Endothelial cell of umbilical vein (primary cell): ENCODE data around the gene PRAC2. TPM values are rescaled to one million over a fixed set of nuclear protein-coding genes. Genes with fewer than 3 reads are reported as not detected.

Experiments
- BruUV-seq: library from RNA; stranded (reverse); fragments of 400-500 nt; replicated peaks from 2 replicates; lab custom pipeline; 2021; lab: Mats Ljungman, UMichigan
- CTCF ChIA-PET: fragments of 300-600, 350-600 bp; sonication (Branson Sonifier 250); formaldehyde crosslinking; loops from one replicate; lab custom pipeline; 2021; ENCODE audit warnings: antibody characterized with exemption, inconsistent platforms; lab: Charles Lee
- POLR2A ChIA-PET: fragments of 300-600, 350-600 bp; sonication (Branson Sonifier 250); formaldehyde crosslinking; loops from one replicate; lab custom pipeline; 2021; ENCODE audit warnings: antibody characterized with exemption, inconsistent platforms; lab: Charles Lee
- DNase-seq: peaks from one replicate; pipeline ENCODE4 v3.0.0-alpha.2; 2011; ENCODE audit warnings: low read depth, low spot score
- FAIRE-seq: peaks from 2 replicates; lab custom pipeline; 2011; peaks lifted over from hg19 to GRCh38; lab: Jason Lieb, UNC
- H2AFZ ChIP-seq: 2 replicates; pipeline ENCODE4 v1.6.0; 2012; ENCODE audit warnings: low read depth, low read length, control low read depth, inconsistent platforms
- H3K27ac ChIP-seq: 2 replicates; pipeline ENCODE4 v1.5.1; 2011; ENCODE audit warnings: low read depth, mild to moderate bottlenecking, control low read depth, low read length, moderate library complexity; ENCODE audit not compliant: insufficient read depth
- H3K27me3 ChIP-seq, 2 experiments: 2 replicates each; pipeline versions ENCODE4 v1.6.0 to v1.6.1; 2011; ENCODE audit warnings: low read length in 2 of 2, mixed read lengths in 1 of 2; ENCODE audit not compliant: control insufficient read depth in 2 of 2, insufficient read depth in 2 of 2
- H3K36me3 ChIP-seq, 2 experiments: 2 replicates in 1 of 2; 3 replicates in 1 of 2; pipeline ENCODE4 v1.5.1; 2011; ENCODE audit warnings: low read length in 2 of 2, mild to moderate bottlenecking in 1 of 2, moderate library complexity in 1 of 2; ENCODE audit not compliant: control insufficient read depth in 2 of 2, insufficient read depth in 2 of 2; ENCODE audit errors: extremely low read depth in 1 of 2
- H3K4me1 ChIP-seq: 3 replicates; pipeline ENCODE4 v1.5.1; 2011; ENCODE audit warnings: mild to moderate bottlenecking, low read length; ENCODE audit not compliant: control insufficient read depth, insufficient read depth; ENCODE audit errors: extremely low read depth
- H3K4me2 ChIP-seq: 2 replicates; pipeline ENCODE4 v1.6.1; 2011; ENCODE audit warnings: low read length, control low read depth, mixed read lengths; ENCODE audit not compliant: insufficient read depth
- H3K4me3 ChIP-seq, 3 experiments: fragments of 200-600 bp in 1 of 3; sonication (generic), shearing (Covaris generic) in 1 of 3; replicated peaks in 1 of 3; 2 replicates each; pipeline ENCODE4 v1.5.1; 2011 to 2016; ENCODE audit warnings: control low read depth in 3 of 3, low read length in 3 of 3, mild to moderate bottlenecking in 2 of 3, inconsistent platforms in 1 of 3, low read depth in 1 of 3, moderate library complexity in 1 of 3; ENCODE audit not compliant: insufficient read depth in 1 of 3
- H3K79me2 ChIP-seq: 2 replicates; pipeline ENCODE4 v1.6.0; 2012; ENCODE audit warnings: low read length, inconsistent platforms; ENCODE audit not compliant: control insufficient read depth, insufficient read depth
- H3K9ac ChIP-seq: replicated peaks from 2 replicates; pipeline ENCODE3; 2011; ENCODE audit warnings: low read length, control low read depth; ENCODE audit not compliant: insufficient read depth; ENCODE audit errors: extremely low read depth
- H3K9me1 ChIP-seq: replicated peaks from 3 replicates; pipeline ENCODE4 v1.6.0; 2011; ENCODE audit warnings: mild to moderate bottlenecking, low read length; ENCODE audit not compliant: control insufficient read depth, insufficient read depth; ENCODE audit errors: extremely low read depth
- H3K9me3 ChIP-seq: replicated peaks from 2 replicates; pipeline ENCODE4 v1.5.1; 2012; ENCODE audit warnings: low read length, inconsistent platforms; ENCODE audit not compliant: control insufficient read depth, insufficient read depth
- H4K20me1 ChIP-seq: replicated peaks from 2 replicates; pipeline ENCODE3; 2011; ENCODE audit warnings: mild to moderate bottlenecking, low read length; ENCODE audit not compliant: control insufficient read depth, insufficient read depth; ENCODE audit errors: extremely low read depth
- EZH2 ChIP-seq: IDR thresholded peaks from 2 replicates; pipeline ENCODE4 v1.6.1; 2012; ENCODE audit warnings: borderline replicate concordance, low read depth, mild to moderate bottlenecking, moderate library complexity, low read length, inconsistent platforms; ENCODE audit not compliant: severe bottlenecking
- FOS ChIP-seq: IDR thresholded peaks from 2 replicates; pipeline ENCODE4 v1.6.1; 2011; ENCODE audit warnings: mild to moderate bottlenecking, low read length, moderate library complexity, borderline replicate concordance; ENCODE audit not compliant: insufficient read depth
- GATA2 ChIP-seq: IDR thresholded peaks from 2 replicates; pipeline ENCODE4 v1.7.0; 2011; ENCODE audit warnings: low read depth, mild to moderate bottlenecking, moderate library complexity, mixed read lengths, low read length; ENCODE audit not compliant: insufficient read length, insufficient read depth
- JUN ChIP-seq: IDR thresholded peaks from 2 replicates; pipeline ENCODE4 v1.6.1; 2011; ENCODE audit warnings: borderline replicate concordance, low read depth; ENCODE audit not compliant: insufficient read length, insufficient read depth
- MYC ChIP-seq: IDR thresholded peaks from one replicate; pipeline ENCODE4 v1.6.1; 2011; ENCODE audit warnings: mild to moderate bottlenecking, low read depth, low read length
- POLR2A ChIP-seq: IDR thresholded peaks from 2 replicates; pipeline ENCODE4 v1.6.1; 2012; ENCODE audit warnings: low read depth, mild to moderate bottlenecking, control low read depth, low read length
- POLR2AphosphoS5 ChIP-seq: IDR thresholded peaks from 2 replicates; pipeline ENCODE4 v1.6.1; 2012; ENCODE audit warnings: low read depth, mild to moderate bottlenecking, control low read depth, low read length, moderate library complexity; ENCODE audit not compliant: insufficient read depth
- dilution Hi-C: fragments of 300-500 bp; cut with MboI; formaldehyde crosslinking; loops from one replicate; pipeline ENCODE4 v1.15.0; 2019; ENCODE audit warnings: low sequenced_read_pairs; ENCODE audit not compliant: extremely low pct_ligation_motif_present
- intact Hi-C: fragments of 100-400 bp; cut with micrococcal nuclease; formaldehyde crosslinking; loops from one replicate; pipeline ENCODE4 v1.10.0; 2022
- polyA plus RNA-seq, 4 experiments: library from polyadenylated mRNA; depleted of rRNA in 3 of 4; stranded (reverse) in 3 of 4; unstranded in 1 of 4; fragments of >200 nt; gene quantifications; 2 replicates each; pipeline versions ENCODE4 v1.2.1 to v1.2.3, GENCODE V29; 2011 to 2012; ENCODE audit warnings: missing spikeins in 1 of 4
- total RNA-seq: library from RNA; stranded (reverse); gene quantifications from 2 replicates; pipeline ENCODE4 v1.2.3, GENCODE V29; 2021
- TF ChIP-seq, protein P1 (sequence below), 2 donors: IDR thresholded peaks; 1 replicate in 1 of 2; 2 replicates in 1 of 2; pipeline ENCODE4 v1.5.1; 2011; ENCODE audit warnings: low read length in 2 of 2, mild to moderate bottlenecking in 2 of 2, moderate library complexity in 2 of 2, control low read depth in 1 of 2, inconsistent platforms in 1 of 2, low read depth in 1 of 2; ENCODE audit not compliant: insufficient read depth in 1 of 2; ENCODE audit errors: extremely low read depth in 1 of 2
- TF ChIP-seq, protein P2 (sequence below): IDR thresholded peaks from 2 replicates; pipeline ENCODE4 v1.6.1; 2011; ENCODE audit not compliant: insufficient read depth, insufficient read length

Gene PRAC2
- total and polyA plus RNA-seq, 2 donors (not counting 3 experiments of a cell fraction or from before 2014, with no cell fraction given) = not detected

DNA sequence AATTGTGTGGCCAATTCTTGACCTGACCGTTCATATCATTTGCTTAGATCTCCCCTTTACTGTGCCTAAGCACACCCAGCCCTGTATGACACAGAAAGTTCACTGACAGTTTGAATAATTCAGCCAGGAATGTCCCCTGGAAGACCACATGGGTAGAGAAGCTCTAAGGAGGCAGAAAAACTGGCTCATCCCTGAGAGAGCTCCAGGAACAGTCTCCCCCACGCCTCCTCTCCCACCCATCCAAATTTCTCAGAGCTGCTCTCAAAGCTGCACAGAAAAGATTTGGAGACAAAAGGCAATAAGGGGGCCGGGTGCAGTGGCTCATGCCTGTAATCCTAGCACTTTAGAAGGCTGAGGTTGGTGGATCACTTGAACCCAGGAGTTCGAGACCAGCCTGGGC is 11.9 kb upstream of the PRAC2 start:
- no peaks in the 10 kb centered on the region for H4K20me1 ChIP-seq
- no peak overlapping the region for H3K9ac ChIP-seq
- no peaks in the 10 kb centered on the region for H3K36me3 ChIP-seq
- no peaks in the 10 kb centered on the region for H3K9me1 ChIP-seq
- DNase-seq (no peak), FAIRE-seq (peak; percentile 55)
- ChIA-PET CTCF (interaction anchor here (0.8 to 3.7 kb wide), 3 partner anchors 9 to 32 kb away, joined by 3 to 19 read pairs (median 13); no protein-coding TSS in a partner anchor), POLR2A (no interaction called here)
- H3K4me2 ChIP-seq = no peak overlapping the region
- H3K9me3 ChIP-seq = no peaks in the 10 kb centered on the region
- H3K79me2 ChIP-seq = no peaks in the 10 kb centered on the region
- BruUV-seq = no TSS peak
- H3K4me3 ChIP-seq = no peak overlapping the region
- no peak overlapping the region for H3K27ac ChIP-seq
- H3K4me1 ChIP-seq = no peaks in the 10 kb centered on the region
- intact Hi-C loops (no loop called here), dilution Hi-C loops (no loop called here)
- no peak overlapping the region for H2AFZ ChIP-seq
- TF ChIP-seq EZH2 (no peak), FOS (no peak), GATA2 (no peak), POLR2A (no peak), POLR2AphosphoS5 (no peak), MYC (no peak), JUN (no peak)
- TF ChIP-seq, protein P1, sequence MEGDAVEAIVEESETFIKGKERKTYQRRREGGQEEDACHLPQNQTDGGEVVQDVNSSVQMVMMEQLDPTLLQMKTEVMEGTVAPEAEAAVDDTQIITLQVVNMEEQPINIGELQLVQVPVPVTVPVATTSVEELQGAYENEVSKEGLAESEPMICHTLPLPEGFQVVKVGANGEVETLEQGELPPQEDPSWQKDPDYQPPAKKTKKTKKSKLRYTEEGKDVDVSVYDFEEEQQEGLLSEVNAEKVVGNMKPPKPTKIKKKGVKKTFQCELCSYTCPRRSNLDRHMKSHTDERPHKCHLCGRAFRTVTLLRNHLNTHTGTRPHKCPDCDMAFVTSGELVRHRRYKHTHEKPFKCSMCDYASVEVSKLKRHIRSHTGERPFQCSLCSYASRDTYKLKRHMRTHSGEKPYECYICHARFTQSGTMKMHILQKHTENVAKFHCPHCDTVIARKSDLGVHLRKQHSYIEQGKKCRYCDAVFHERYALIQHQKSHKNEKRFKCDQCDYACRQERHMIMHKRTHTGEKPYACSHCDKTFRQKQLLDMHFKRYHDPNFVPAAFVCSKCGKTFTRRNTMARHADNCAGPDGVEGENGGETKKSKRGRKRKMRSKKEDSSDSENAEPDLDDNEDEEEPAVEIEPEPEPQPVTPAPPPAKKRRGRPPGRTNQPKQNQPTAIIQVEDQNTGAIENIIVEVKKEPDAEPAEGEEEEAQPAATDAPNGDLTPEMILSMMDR (IDR thresholded peaks at IDR 0.05; ENCODE audit: extremely low read depth in 1 of 2, insufficient read depth in 1 of 2, low read depth in 1 of 2, low read length in 2 of 2) = no peak
- TF ChIP-seq, protein P2, sequence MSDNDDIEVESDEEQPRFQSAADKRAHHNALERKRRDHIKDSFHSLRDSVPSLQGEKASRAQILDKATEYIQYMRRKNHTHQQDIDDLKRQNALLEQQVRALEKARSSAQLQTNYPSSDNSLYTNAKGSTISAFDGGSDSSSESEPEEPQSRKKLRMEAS = no peak
- peaks cover 29 to 39% of the 10 kb centered on the region in 2 experiments for H3K27me3 ChIP-seq
